ENCODE measurements around the gene GPR150. TPM values are rescaled to one million over a fixed set of nuclear protein-coding genes. Genes with fewer than 3 reads are reported as not detected.

GPR150 gene
- total RNA-seq, 4 donors from 2014 or later, result 0.33 to 2.0 (median 0.63) TPM

DNA sequence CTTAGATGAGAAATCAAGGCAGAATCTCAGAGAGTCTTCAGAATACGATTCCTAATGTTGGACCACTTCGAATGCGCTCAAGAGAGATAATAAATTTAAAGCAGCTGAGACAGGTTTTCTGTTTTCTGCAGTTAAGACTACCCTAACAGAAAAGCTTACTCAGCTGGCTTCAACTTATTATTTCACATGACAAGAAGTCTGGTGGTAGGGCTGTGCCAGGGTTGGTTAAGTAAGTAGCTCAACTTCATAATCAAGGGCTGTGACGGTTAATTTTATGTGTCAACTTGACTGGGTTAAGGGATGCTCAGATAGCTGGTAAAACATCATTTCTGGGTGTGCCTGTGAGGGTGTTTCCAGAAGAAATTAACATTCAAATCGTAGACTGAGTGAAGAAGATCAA, 3.8 kb downstream of the GPR150 start:
- TF ChIP-seq, protein P1, sequence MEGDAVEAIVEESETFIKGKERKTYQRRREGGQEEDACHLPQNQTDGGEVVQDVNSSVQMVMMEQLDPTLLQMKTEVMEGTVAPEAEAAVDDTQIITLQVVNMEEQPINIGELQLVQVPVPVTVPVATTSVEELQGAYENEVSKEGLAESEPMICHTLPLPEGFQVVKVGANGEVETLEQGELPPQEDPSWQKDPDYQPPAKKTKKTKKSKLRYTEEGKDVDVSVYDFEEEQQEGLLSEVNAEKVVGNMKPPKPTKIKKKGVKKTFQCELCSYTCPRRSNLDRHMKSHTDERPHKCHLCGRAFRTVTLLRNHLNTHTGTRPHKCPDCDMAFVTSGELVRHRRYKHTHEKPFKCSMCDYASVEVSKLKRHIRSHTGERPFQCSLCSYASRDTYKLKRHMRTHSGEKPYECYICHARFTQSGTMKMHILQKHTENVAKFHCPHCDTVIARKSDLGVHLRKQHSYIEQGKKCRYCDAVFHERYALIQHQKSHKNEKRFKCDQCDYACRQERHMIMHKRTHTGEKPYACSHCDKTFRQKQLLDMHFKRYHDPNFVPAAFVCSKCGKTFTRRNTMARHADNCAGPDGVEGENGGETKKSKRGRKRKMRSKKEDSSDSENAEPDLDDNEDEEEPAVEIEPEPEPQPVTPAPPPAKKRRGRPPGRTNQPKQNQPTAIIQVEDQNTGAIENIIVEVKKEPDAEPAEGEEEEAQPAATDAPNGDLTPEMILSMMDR (IDR thresholded peaks at IDR 0.05; ENCODE audit: low read depth), result no peak

DNA sequence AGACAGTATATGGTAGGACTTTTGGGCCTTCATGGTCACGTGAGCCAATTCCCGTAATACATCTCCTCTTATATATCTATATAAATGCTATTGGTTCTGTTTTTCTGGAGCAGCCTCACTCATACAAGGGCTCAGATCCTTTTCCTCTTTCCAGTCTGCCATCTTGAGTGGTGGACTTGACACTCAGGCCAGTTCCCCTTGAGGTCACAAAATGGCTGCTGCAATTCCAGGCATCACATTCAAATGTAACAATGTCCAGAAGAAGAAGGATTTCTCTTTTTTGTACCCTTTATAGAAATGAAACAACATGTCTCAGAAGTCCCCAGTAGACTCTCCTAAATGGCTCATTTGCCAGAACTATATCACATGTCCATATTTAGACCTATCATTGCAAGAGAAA, 4.5 kb downstream of the GPR150 start:
- TF ChIP-seq, protein P1 (IDR thresholded peaks at IDR 0.05; ENCODE audit: low read depth), result no peak

DNA sequence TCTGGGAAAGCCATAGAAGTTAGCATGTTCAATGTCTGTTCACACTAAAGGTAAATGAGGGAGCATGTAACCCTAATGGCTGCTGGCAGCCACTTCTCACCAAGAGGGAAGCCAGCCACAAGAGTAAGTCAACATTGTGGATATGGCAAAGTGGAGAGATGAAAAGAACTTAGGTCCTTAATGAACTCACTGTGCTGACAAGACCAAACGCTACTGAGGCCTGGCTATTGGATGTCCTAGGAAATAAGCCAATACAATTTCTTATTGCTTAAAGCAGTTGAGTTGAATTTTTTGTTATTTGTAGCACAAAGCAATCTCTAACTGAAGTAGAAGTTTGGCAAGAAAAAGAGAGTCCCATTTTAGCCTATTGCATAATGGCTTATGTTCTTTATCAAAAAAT, 6.8 kb downstream of the GPR150 start:
- TF ChIP-seq, protein P1 (IDR thresholded peaks at IDR 0.05; ENCODE audit: low read depth), result no peak

DNA sequence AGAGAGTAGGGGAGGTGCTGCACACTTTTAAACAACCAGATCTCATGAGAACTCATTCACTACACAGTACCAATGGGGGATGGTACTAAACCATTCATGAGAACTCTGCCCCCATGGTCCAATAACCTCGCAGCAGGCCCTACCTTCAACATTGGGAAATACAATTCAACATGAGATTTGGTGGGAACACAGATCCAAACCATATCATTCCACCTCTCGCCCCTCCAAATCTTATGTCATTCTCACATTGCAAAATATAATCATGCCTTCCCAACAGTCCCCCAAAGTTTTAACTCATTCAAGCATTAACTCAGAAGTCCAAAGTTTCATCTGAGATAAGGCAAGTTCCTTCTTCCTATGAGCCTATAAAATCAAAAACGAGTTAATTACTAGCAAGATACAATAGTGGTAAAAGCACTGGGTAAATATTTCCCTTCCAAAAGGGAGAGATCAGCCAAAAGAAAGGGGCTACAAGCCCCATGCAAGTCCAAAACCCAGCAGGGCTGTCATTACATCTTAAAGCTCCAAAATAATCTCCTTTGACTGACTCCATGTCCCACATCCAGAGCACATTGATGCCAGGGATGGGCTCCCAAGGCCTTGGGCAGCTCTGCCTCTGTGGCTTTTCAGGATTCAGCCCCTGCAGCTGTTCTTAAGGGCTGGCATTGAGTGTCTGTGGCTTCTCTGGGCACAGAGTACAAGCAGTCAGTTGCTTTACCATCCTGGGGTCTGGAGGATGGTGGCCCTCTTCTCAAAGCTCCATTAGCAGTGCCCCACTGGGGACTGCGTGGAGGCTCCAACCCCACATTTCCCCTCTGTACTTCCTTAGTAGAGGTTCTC, 8.3 kb downstream of the GPR150 start:
- TF ChIP-seq, protein P1 (IDR thresholded peaks at IDR 0.05; ENCODE audit: low read depth), result no peak

DNA sequence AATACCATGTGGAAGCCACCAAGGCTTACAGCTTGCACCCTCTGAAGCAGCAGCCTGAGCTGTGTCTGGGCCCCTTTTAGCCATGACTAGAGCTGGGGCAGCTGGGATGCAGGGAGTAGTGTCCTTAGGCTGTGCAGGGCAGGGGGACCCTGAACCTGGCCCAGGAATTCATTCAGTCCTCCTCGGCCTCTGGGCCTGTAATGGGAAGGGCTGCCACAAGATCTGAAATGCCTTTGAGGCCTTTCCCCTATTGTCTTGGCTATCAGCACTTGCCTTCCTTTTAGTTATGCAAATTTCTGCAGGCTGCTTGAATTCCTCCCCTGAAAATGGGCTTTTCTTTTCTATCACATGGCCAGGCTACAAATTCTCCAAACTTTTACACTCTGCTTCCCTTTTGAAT, 9.0 kb downstream of the GPR150 start:
- TF ChIP-seq, protein P1 (IDR thresholded peaks at IDR 0.05; ENCODE audit: low read depth), result no peak

DNA sequence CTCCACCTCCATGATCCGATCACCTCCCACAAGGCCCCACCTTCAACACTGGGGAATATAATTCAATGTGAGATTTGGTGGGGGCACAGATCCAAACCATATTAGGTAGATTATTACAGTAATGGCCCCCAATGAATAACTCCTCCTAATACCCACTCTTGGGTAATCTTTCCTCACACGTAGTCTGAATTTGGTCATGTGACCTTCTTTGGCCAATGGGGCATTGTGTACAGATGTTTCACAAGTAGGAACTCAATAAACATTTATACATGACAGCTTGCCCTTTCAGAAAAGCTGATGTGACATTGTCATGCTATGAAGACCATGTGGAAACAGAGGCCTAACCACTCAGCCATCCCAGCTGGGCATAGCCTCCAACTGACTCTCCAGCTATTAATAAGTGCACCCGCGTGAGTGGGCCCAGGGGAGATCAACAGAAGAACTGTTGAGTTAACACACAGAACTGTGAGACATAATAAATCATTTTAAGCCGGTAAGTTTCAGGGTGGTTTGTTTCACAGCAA, 10.6 kb downstream of the GPR150 start:
- TF ChIP-seq, protein P1 (IDR thresholded peaks at IDR 0.05; ENCODE audit: low read depth), result no peak

DNA sequence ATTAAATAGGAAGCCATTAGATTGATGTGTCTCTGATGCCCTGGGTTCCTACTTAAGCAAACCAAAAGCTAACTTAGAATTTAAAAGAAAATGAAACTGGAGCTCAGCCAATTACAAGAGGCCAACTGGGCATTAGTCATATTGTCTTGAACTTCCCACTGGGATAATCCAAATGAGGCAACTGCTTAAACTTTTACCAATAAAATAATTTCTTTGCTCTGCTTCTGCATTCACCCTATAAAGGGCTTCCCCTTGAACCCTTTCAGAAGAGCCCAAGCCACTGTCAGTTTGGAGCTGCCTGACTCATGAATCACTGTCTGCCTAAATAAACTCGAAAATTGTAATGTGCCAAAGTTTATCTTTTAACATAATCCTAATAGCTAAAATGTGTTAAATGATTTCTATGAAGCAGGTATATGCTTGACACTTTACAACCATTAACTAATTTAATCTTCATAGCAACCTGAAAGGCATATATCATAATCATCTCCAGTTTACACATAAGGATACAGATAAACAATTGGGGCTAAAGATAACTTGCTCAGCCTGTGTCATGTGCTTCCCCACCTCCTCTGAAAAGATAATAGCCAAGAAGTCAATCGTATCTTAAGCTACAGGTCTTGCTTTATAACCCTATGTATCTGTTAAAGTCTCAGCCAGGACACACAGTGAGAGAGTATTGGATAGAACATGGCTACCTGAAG, 11.5 kb downstream of the GPR150 start:
- TF ChIP-seq, protein P1 (IDR thresholded peaks at IDR 0.05; ENCODE audit: low read depth), result no peak
